NCI-H2107 treated with DMSO at 0.1 percent for 48 hours (cell line): ENCODE results near the gene ATP2B3.

Source experiments
- DNase-seq: peaks from one replicate; lab custom pipeline; 2025; ENCODE audit not compliant: unreplicated experiment; lab: John Stamatoyannopoulos, UW

Gene ATP2B3

GRCh38 chrX:153517423-153517822 is at the start of gene ATP2B3:
TSS of gene ATP2B3 (plus strand) at chrX:153517642. CDS start at chrX:153536248, 18,606 bp downstream.
- DNase-seq = no peak

DNA sequence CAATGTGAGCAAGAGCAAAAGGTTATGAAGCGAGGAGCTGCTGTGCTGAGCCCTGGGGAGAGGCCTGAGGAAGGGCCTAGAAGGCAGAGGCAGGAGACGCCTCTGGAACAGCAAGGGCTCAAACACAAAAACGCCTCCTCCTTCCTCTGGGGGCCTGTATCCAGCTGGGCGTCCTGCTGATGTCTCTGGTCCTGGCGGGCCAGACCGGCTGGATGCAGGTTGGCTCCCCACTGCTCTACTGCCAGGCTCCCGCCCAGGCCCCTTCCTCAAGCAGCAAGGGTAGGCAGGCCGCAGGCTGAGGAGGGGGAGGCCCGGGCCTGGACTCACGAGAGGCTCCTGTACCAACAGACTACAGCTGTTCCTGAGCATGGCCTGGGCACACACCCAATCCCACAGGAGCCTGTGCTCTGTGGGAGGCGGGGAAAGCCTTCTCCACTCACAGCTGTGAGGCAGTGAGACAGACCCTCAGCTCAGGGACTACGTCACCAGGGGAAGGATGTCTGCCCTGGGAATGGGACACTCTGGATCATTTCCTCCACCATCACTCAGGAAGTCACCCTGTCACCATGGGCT is 49.3 kb upstream of the ATP2B3 start:
- no peak for DNase-seq

DNA sequence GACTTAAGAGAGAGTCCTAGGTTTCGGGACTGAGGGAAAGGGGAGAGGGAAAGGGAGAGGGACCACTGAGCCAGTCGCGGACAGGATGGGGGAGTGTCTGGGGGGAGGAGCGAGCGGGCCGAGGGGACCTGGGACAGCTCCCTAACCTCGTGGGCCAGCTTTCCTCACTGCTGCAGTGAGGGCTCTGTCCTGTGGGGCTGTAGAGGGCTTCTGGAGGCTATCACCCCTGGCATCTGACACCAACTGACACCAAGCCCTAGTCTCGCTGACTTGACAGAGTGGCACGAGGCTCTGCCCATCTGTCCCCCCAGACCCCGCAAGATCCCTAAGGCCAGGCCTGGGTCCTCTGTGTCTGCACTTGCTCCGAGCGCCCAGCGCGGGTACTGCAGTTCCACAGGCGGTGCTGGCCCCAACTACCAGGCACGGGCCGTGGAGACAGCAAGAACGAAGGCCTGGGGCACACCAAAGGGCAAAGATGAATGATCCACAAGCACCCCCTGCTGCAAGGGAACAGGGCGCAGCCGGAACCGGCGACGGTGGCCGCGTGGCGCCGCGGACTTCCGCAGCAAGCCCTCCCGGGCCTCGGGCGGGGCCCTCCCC is 47.5 kb upstream of the ATP2B3 start:
- DNase-seq = no peak

GRCh38 chrX:153470411-153471363 is 46.8 kb upstream of the ATP2B3 start, which contains the start of gene HAUS7:
TSS of gene HAUS7 (minus strand) at chrX:153470576. CDS start at chrX:153470557, 19 bp downstream.
- peak; percentile 78 for DNase-seq

DNA sequence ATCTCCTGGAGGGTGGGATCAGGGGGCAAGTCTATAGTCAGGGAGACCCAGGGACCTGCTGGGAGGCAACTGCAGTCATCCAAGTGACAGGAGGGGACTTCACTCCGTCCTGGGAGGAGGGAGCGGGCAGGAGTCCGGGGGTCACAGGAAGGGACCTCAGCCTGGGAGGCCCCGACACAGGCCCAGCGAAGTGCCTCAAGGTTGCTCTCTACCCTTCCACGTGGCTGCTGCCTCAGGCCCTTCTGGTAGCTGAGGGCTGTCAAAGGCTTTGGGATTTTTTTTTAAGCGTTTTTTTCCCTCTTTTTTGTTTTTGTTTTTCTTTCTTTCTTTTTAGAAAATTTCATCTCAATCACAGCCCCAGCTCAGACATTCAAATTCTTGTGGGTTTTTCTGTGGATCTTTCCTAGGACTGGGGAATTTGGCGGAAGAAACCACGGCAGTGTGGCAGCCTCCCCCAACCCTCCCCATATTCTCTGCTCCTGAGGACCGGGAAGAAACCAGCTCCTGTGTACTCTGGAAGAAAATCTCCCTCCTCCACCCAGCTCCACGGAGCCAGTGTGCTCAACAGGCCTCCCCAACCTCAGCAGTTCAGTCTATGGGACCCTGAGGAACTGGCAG is 45.7 kb upstream of the ATP2B3 start:
- no peak for DNase-seq

GRCh38 chrX:153473126-153473525 is 44.3 kb upstream of the ATP2B3 start:
- DNase-seq = no peak

GRCh38 chrX:153474266-153474665 is 43.2 kb upstream of the ATP2B3 start:
- DNase-seq = no peak

GRCh38 chrX:153474718-153475117 is 42.7 kb upstream of the ATP2B3 start:
- DNase-seq = no peak

- no peak for DNase-seq
Observed at GRCh38 chrX:153475271-153475670, 42.2 kb upstream of the ATP2B3 start.

- DNase-seq = no peak
Observed at GRCh38 chrX:153475751-153476281, 41.6 kb upstream of the ATP2B3 start.

DNA sequence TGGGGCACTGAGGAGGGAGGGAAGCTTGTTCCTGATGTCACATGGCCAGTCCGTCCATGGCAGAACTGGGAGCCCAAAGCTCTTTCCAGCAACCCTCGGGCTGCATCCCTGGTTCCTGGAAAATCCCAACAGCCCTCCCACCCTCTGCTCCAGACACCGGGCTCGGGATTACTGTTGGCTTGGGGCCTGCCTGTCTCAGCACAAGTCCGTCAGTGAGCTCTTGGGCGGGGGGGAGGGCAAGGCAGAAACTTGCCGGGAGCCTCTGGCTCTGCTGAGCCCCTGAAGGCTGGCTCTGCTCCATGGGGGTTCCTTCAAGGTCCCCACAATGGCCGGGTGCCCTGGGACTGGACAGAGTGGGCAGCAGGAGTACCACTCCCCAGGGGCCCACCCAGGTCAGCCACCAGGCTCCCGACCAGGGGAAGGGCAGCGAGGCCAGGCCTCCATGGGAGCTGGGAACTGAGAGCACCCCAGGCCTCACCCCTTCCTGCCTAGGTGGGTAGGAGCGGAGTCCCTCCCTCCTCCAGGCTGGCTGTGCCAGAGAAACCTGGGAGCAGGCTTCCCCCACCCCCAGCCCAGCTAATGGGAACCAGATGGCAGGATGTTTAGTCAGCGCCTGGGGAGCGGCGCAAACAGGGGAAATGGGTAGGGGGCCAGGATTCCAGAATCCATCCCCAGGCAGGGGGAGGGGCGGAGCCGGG is 40.6 kb upstream of the ATP2B3 start:
- DNase-seq = no peak

DNA sequence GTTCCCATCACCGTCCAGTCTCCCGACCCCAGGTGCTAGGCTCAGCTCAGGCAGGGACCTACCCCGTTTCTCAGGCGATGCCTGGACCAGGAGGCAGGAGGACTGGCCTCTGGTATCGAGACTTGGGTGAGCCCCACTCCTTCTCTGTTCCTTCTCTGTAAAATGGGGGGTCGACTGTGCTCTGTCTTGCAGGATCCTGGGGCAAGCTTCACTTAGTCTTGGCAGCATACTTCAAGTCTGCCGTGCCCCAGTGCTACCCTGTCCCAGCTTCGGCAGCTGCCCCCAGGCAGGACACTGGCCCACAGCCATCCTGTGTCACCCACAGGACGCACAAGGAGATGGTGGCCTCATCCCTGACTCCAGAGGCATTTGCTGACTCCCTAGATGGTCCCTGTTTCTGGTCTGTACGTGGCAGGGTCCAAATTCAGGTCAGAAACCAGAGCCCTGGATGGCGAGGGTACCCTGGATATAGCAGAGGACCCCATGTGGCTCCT is 40.0 kb upstream of the ATP2B3 start:
- DNase-seq = no peak

GRCh38 chrX:153477901-153478300 is 39.5 kb upstream of the ATP2B3 start:
- no peak for DNase-seq

- DNase-seq = no peak
Observed at GRCh38 chrX:153478746-153479145, 38.7 kb upstream of the ATP2B3 start.

GRCh38 chrX:153481043-153481442 is 36.4 kb upstream of the ATP2B3 start:
- no peak for DNase-seq

GRCh38 chrX:153482376-153483015 is 34.9 kb upstream of the ATP2B3 start:
- no peak for DNase-seq

DNA sequence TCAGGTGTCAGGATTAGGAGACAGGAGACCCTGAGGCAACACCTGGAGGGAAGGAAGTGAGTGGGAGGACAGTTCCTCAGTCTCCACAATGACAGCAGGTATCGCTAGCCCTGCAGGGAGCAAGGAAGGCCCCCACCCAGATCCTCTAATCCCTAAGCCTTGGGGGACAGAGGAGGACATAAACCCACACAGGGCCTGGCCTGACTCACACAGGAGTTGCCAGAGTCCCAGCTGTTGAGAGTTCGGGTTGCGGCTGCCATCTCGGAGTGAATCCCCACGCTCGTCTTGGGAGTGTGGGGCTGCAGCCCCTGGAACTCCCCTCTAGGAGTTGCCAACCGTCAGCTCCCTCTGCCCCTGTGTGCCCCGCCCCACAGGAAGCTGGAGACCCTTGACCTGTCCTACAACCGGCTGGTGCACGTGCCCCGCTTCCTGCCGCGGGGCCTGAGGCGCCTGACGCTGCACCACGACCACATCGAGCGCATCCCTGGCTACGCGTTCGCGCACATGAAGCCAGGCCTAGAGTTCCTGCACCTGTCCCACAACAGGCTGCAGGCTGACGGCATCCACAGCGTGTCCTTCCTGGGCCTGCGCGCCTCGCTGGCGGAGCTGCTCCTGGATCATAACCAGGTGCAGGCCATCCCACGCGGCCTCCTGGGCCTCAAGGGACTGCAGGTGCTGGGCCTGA is 31.9 kb upstream of the ATP2B3 start:
- no peak for DNase-seq

- DNase-seq = no peak
Observed at GRCh38 chrX:153486171-153486570, 31.3 kb upstream of the ATP2B3 start.

GRCh38 chrX:153487590-153488071 is 29.8 kb upstream of the ATP2B3 start:
- no peak for DNase-seq
